A549 (cell line): ENCODE measurements around the gene GRAMD1A.
"Not testable (repeated sequence)": the region's sequence is repeated elsewhere in the genome, so short reads cannot be mapped to it uniquely, and the experiment has no call there.

Experiments
- CHD4 ChIP-seq: fragments of 200-600 bp; sonication (generic); IDR thresholded peaks from 2 replicates; pipeline ENCODE4 v1.6.1; 2016; ENCODE audit warnings: antibody characterized with exemption, mild to moderate bottlenecking, borderline replicate concordance
- CTCF ChIP-seq: fragments of >200 bp; sonication (Bioruptor Twin); formaldehyde crosslinking; IDR thresholded peaks from 3 replicates; pipeline ENCODE4 v1.5.1; 2016
- E2F6 ChIP-seq: IDR thresholded peaks from 2 replicates; pipeline ENCODE4 v1.6.1; 2012; ENCODE audit warnings: low read depth, borderline replicate concordance
- KDM1A ChIP-seq: fragments of 200-600 bp; sonication (generic); IDR thresholded peaks from 2 replicates; pipeline ENCODE4 v1.6.1; 2016; ENCODE audit warnings: low read depth, mild to moderate bottlenecking
- MYC ChIP-seq: IDR thresholded peaks from 2 replicates; pipeline ENCODE4 v1.6.1; 2012; ENCODE audit warnings: mild to moderate bottlenecking, inconsistent platforms, low read length, improper control_type of control experiment, borderline replicate concordance
- POLR2A ChIP-seq: IDR thresholded peaks from 2 replicates; pipeline ENCODE4 v1.6.1; 2012; ENCODE audit warnings: mild to moderate bottlenecking, low read length
- RAD21 ChIP-seq, 2 experiments: fragments of >200 bp in 1 of 2; sonication (Bioruptor Twin) in 1 of 2; formaldehyde crosslinking in 1 of 2; IDR thresholded peaks in 1 of 2; conservative IDR thresholded peaks in 1 of 2; 2 replicates in 1 of 2; 3 replicates in 1 of 2; pipeline ENCODE4 v1.6.1; 2012 to 2018; ENCODE audit warnings: inconsistent platforms in 1 of 2
- RARB ChIP-seq: fragments of 250-450 bp; sonication (Bioruptor Pico); IDR thresholded peaks from 2 replicates; pipeline ENCODE4 v1.8.0; 2021; ENCODE audit warnings: mild to moderate bottlenecking, moderate library complexity
- REST ChIP-seq: fragments of 200-600 bp; sonication (generic); IDR thresholded peaks from 2 replicates; pipeline ENCODE4 v1.6.1; 2016; ENCODE audit warnings: antibody characterized with exemption, mild to moderate bottlenecking, moderate library complexity
- RFX5 ChIP-seq: fragments of 450-650 bp; IDR thresholded peaks from 2 replicates; pipeline ENCODE4 v1.7.1; 2014; ENCODE audit warnings: antibody characterized with exemption, mild to moderate bottlenecking, moderate library complexity
- SMC3 ChIP-seq: fragments of >200 bp; sonication (Bioruptor Twin); formaldehyde crosslinking; IDR thresholded peaks from 3 replicates; pipeline ENCODE4 v1.6.1; 2018; ENCODE audit warnings: inconsistent platforms
- TP53 ChIP-seq: fragments of 250-450 bp; sonication (Bioruptor Pico); IDR thresholded peaks from 2 replicates; pipeline ENCODE4 v1.5.0; 2021; ENCODE audit warnings: mild to moderate bottlenecking, moderate library complexity

DNA sequence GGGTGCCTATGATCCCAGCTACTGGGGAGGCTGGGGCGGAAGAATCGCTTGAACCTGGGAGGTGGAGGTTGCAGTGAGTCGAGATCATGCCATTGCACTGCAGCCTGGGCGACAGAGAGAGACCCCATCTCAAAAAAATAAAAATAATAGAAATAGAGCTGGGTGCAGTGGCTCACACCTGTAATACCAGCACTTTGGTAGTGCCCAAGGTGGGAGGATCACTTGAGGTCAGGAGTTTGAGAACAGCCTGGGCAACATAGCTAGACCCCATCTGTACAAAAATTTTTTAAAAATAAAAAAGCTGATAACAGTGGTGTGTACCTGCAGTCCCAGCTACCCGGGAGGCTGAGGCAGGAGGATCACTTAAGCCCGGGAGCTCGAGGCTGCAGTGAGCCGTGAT, 7.3 kb downstream of the GRAMD1A start:
- TF ChIP-seq CTCF; E2F6; POLR2A; KDM1A; RAD21 (conservative IDR thresholded peaks at IDR 0.05 in 1 of 2, IDR thresholded peaks at IDR 0.05 in 1 of 2); REST; CHD4; RARB (CRISPR knock-in tag); MYC; SMC3; RFX5; TP53 (CRISPR knock-in tag): not testable (repeated sequence)
